Stimulated activated CD4-positive, alpha-beta T cell treated with anti-CD3 and anti-CD28 coated beads, TNF-alpha, amount 100 ng/mL, for 48 hours (primary cell): Measurements from ENCODE around the gene NACC1.
"Not testable (repeated sequence)": the region's sequence is repeated elsewhere in the genome, so short reads cannot be mapped to it uniquely, and the experiment has no call there.

ENCODE experiments used
- DNase-seq, 3 donors: peaks; one replicate each; pipeline ENCODE4 v3.0.0-alpha.2; 2020; ENCODE audit warnings: low read depth in 3 of 3

The NACC1 gene

DNA sequence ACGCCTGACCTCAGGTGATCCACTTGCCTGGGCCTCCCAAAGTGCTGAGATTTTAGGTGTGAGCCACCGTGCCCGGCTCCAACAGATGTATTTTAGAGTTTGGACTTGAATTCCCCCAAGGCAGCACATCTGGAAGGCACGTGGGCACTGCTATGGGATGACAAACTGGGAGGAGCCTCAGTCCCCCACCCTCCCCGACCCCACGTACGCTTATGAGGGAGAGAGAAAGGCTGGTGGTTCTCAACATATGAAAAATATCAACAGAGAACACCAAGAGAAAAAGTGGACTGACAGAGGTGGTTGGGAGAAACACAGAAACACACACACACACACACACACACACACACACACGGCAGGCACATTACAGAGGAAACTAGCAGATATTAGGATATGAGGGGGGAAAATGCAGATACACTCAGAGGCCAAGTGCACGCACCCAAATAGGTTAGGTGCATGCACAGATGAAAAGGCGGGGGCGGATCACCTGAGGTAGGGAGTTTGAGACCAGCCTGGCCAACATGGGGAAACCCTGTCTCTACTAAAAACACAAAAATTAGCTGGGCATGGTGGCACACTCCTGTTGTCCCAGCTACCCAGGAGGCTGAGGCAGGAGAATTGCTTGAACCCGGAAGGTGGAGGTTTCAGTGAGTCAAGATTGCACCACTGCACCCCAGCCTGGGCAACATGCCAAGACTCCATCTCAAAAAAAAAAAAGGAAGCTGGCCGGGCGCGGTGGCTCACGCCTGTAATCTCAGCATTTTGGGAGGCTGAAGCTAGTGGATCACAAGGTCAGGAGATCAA, 28.9 kb downstream of the NACC1 start:
- no peak for DNase-seq

GRCh38 chr19:13149173-13149627, 31.1 kb downstream of the NACC1 start:
- DNase-seq, result not testable (repeated sequence)

- no peak for DNase-seq
These were observed 31.6 kb downstream of the NACC1 start for GRCh38 chr19:13149628-13150186.

GRCh38 chr19:13150187-13150930, 32.3 kb downstream of the NACC1 start, which contains the start of the genes IER2 and STX10:
IER2 (plus strand) TSS chr19:13150411; CDS start chr19:13153187, 2,776 bp downstream.
STX10 (minus strand) TSS chr19:13150375; CDS start chr19:13150173, 202 bp downstream.
- peak; percentile 87 to 89 (median 88) for DNase-seq

DNA sequence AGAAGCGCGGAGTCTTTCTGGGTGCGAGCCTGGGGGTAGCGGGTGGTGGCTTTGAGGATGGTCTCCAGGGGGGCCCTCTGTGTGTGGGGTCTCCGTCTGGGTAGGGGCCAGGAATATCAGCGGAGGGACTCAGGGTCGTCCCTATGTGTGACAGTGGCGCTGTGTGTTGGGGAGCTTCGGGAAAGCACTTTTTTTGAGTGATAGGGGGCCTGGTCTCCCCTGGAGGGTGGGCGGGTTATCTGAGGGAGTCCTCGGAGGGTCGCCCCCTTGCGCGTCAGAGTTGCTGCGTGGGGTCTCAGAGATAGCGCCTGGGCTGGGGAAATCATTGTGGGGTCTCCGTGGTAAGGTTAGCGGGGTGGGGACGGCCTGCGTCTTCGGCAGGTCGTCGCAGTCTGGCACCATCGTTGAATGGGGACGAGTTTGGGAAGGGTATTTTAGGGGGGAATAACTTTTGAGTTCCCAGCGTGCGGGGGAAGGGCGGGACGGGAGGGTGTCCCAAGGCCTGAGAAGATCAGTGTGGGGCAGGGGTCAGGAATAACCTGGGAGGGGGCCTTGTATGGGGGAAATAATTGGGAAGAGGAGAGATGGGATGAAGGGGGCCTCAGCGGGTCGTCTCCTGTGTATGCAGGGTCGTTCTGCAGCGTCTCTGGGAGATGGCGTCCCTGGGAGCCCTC, 33.0 kb downstream of the NACC1 start:
- no peak for DNase-seq

DNA sequence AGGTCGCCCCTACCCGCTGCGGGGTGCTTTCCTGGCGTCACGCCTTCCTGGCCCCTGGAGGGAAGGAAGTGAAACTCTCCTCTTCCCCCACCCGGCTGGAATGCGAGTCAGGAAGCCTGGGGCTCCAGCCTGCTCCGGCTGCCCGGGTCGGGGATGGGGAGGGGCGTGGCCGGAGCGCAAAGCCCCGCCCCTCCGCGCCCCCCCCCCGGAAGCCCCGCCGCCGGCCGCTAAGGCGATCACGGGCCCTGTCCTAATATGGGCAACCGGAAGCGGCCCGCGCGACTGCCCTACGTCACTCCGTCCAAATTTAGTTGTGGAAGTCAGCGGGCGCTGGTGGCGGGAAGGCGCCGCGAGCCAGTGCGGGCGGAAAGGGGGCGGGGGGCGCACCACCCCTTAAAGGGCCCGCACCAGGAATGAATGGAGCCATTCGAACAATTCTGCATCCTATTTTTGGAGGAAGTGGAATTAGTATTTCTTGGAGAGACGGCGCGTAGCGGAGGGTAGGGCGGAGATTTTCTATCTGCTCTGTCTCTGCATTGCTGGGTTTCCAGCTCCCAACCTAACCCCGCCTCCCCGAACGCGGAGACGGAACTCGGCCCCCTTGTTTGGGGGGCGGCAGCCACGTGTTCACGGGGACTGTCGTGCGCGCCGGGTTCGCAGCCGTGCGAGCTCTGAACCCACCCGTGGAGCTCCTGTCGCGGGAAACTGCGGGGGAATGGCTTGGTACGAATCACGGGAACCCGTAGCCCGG, 33.7 kb downstream of the NACC1 start:
- DNase-seq, result peak; percentile 91 to 92 (median 91)

- no peak for DNase-seq
These were observed 34.4 kb downstream of the NACC1 start for GRCh38 chr19:13152356-13152973.

DNA sequence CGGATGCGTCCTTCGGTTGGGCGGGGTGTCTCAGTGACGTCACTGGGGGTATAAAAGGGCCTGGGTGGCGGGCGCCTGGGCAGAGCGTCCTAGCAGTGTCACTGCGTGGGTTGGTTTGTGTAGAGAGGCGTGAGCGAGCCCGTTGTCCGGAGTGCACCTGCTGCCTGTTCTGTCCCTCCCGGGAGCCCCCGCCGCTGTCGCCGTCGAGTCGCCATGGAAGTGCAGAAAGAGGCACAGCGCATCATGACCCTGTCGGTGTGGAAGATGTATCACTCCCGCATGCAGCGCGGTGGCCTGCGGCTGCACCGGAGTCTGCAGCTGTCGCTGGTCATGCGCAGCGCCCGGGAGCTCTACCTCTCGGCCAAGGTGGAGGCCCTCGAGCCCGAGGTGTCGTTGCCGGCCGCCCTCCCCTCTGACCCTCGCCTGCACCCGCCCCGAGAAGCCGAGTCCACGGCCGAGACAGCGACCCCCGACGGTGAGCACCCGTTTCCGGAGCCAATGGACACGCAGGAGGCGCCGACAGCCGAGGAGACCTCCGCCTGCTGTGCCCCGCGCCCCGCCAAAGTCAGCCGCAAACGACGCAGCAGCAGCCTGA, 35.0 kb downstream of the NACC1 start:
- DNase-seq, result peak; percentile 92 to 99 (median 99)

DNA sequence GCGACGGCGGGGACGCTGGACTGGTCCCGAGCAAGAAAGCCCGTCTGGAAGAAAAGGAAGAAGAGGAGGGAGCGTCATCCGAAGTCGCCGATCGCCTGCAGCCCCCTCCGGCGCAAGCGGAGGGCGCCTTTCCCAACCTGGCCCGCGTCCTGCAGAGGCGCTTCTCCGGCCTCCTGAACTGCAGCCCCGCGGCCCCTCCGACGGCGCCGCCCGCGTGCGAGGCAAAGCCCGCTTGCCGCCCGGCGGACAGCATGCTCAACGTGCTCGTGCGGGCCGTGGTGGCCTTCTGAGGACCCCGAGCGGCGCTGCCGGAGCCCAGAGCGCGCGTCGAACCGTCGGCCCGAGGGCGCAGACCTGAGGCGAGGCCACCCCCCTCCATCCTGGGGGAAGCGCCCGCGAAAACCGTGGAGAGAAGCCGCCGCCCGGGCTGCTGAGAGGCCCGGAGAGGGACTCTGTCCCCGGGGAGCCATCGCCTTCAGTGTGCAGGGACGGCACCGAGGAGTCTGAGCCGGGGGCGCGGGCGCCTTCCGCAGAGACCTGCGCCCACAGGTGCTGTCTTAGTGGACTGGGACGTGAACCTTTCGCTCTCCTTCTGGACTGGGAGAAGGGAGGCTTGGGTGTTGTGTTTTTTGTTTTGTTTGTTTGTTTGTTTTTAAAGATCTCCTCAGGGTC, 35.6 kb downstream of the NACC1 start:
- DNase-seq, result no peak

GRCh38 chr19:13154241-13154778, 36.2 kb downstream of the NACC1 start:
- DNase-seq, result no peak

GRCh38 chr19:13154911-13155471, 36.9 kb downstream of the NACC1 start:
- peak; percentile 59 to 80 (median 72) for DNase-seq

- no peak for DNase-seq
These were observed 37.7 kb downstream of the NACC1 start for GRCh38 chr19:13155472-13156359.

- DNase-seq, result no peak
These were observed 41.6 kb downstream of the NACC1 start for GRCh38 chr19:13159713-13160112.

DNA sequence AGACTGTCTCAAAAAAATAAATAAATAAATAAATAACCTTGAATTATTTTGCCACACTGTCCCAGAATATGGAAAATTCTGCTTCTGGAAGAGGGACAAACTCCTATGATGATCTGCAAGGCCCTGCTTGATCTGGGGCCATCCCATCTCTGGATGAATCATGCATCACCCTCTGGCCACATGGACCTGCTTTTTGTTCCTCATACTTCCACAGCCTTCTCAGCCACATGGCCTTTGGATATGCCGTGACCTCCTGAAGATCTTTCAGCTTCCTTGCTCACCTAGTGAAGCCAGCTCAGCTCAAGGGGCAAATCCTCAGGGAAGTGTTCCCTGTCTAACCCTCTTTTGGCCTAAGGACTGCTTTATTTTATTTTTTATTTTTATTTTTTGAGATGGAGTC, 42.5 kb downstream of the NACC1 start:
- DNase-seq, result no peak

DNA sequence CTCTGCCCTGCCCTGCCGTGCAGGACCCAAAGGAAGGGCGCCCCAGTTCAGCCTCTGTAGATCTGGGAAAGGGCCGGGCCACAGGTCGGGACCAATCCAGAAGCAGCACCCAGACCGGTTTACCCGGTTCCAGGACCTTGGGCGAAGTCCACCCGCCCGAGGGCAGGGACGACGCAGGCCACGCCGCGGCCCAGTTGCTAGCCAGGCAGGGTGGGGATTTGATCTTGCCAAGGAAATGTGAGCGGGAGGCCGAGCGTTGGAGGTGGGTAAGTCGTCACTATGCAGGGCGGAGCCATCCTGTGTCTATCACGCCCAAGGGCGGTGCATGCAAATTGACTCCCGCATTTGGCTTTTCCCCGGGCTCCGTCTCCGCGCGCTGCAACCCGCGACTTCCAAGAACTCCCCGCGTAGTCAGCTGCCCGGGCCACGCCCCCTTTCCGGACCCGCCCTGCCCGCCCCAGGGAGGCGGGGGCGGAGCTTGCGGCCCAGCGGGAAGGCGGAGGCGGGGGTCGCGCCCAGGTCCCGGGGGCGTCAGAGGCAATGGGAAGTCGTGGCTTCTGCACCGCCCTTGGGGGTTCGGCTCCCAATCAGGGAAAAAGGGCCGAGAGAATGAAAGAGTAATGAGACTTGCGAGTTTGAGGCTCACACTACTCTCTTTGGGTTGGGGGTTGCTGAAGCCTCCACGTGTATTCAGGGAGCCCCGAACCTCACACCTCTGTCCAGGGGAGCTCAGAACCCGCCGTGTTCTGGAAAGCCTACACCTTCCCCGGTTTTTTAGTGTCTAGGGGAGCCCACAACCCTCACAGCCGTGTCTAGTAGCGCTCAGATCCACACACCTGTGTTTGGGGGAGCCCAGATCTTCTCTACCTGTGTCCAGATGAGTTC, 44.9 kb downstream of the NACC1 start:
- peak; percentile 82 to 88 (median 86) for DNase-seq

DNA sequence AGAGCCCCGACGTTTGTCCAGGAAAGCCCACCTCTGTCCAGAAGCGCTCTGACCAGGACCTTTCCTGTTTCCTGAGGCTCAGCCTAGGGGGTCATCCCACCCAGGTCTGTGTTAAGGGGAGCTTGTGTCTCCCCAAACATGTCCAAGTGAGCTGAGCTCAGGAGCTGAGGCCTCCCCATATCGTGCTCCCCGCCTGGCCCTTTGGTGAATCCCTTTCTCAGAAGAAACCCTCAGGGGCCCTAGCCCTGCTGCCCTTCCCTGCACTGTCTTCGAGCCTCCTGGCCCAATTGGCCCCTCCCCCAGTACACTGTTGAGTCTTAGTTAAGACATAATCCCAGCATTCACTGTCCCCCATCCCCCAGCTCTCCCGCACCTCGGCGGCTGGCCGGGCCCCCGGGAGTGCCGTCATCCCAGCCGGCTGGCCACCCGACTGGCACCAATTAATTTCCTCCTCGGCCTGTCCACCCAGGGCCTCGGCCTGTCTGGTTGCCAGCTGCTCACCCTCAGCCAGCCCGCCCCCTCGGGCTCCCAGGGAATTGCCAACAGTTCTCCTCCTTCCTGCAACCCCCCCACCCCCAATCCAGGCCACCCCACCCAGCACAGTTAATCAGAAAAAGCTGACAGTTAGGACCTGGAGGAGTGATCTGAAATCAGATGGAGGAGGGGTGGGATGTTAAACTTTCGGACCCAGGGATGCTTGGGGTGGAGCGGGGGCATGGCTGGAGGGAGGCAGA, 45.7 kb downstream of the NACC1 start:
- no peak for DNase-seq
